K562 (cell line): ENCODE data around the gene PCSK2.

ENCODE experiments used
- EZH2 ChIP-seq: IDR thresholded peaks from 2 replicates; pipeline ENCODE4 v1.6.1; 2012; ENCODE audit warnings: low read depth, mild to moderate bottlenecking, inconsistent platforms, low read length, borderline replicate concordance
- GTF2A2 ChIP-seq: IDR thresholded peaks from 2 replicates; pipeline ENCODE4 v1.6.1; 2016; ENCODE audit warnings: mild to moderate bottlenecking, missing genetic modification characterization, missing compliant biosample characterization
- POLR2A ChIP-seq: fragments of 450-650 bp; conservative IDR thresholded peaks from 2 replicates; pipeline ENCODE4 v1.6.1; 2016
- TF ChIP-seq, protein P1 (sequence below), 2 experiments: fragments of 200-800 bp in 1 of 2; sonication (Bioruptor generic) in 1 of 2; sonication (generic) in 1 of 2; formaldehyde crosslinking in 1 of 2; IDR thresholded peaks in 1 of 2; conservative IDR thresholded peaks in 1 of 2; 2 replicates each; pipeline versions ENCODE4 v1.5.0 to v1.6.1; 2016 to 2020; ENCODE audit warnings: missing compliant biosample characterization in 1 of 2, missing genetic modification characterization in 1 of 2, missing genetic modification reagents in 1 of 2
- TF ChIP-seq, protein P2 (sequence below): sonication (generic); formaldehyde crosslinking; IDR thresholded peaks from 2 replicates; pipeline ENCODE4 v1.5.0; 2020; ENCODE audit warnings: missing genetic modification reagents
- TF ChIP-seq, protein P3 (sequence below): fragments of 250-450 bp; sonication (Bioruptor Pico); IDR thresholded peaks from 2 replicates; pipeline ENCODE4 v1.5.0; 2022; ENCODE audit warnings: mild to moderate bottlenecking

DNA sequence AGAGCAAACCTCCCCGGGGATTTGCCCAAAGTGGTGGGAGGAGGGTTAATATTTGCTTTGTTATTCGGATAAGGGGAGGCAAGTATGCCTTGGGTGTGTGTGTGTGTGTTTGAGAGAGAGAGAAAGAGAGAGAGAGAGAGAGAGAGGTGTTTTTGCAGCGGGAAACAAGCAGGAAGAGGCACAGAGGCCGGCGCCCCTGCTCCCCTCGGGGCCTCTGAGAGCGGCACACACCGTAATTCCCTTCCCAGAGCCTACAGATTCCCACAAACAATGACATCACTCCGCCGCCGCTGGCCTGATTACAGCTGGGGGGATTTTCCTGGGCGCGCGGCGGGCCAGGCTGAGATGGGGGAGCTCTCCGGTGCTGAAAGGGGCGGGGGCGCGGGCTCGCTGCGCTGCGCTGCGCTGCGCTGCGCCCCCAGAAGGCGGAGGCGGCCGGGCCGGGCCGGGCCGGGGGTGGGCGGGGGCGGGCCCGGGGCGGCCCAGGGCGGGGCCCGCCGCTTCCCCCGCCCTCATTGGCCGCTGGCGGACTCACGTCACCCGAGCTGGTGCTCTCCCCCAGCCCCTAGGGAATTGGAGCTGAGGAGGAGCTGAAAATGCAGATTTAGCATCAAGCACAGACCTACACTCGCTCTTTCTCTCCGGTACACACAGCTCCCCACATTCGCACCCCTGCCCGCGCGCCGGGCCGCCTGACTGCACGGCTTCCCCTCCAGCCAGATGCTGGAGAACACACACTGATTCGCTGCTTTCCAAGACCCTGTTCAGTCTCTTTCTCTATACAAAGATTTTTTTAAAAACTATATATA lies at the start of gene PCSK2:
- TF ChIP-seq, protein P1, sequence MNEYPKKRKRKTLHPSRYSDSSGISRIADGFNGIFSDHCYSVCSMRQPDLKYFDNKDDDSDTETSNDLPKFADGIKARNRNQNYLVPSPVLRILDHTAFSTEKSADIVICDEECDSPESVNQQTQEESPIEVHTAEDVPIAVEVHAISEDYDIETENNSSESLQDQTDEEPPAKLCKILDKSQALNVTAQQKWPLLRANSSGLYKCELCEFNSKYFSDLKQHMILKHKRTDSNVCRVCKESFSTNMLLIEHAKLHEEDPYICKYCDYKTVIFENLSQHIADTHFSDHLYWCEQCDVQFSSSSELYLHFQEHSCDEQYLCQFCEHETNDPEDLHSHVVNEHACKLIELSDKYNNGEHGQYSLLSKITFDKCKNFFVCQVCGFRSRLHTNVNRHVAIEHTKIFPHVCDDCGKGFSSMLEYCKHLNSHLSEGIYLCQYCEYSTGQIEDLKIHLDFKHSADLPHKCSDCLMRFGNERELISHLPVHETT (CRISPR knock-in tag; conservative IDR thresholded peaks at IDR 0.05 in 1 of 2, IDR thresholded peaks at IDR 0.05 in 1 of 2) = no peak
- TF ChIP-seq, protein P2, sequence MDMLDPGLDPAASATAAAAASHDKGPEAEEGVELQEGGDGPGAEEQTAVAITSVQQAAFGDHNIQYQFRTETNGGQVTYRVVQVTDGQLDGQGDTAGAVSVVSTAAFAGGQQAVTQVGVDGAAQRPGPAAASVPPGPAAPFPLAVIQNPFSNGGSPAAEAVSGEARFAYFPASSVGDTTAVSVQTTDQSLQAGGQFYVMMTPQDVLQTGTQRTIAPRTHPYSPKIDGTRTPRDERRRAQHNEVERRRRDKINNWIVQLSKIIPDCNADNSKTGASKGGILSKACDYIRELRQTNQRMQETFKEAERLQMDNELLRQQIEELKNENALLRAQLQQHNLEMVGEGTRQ (CRISPR knock-in tag) = no peak
- TF ChIP-seq EZH2 (no peak), GTF2A2 (no peak), POLR2A (no peak)
- TF ChIP-seq, protein P3, sequence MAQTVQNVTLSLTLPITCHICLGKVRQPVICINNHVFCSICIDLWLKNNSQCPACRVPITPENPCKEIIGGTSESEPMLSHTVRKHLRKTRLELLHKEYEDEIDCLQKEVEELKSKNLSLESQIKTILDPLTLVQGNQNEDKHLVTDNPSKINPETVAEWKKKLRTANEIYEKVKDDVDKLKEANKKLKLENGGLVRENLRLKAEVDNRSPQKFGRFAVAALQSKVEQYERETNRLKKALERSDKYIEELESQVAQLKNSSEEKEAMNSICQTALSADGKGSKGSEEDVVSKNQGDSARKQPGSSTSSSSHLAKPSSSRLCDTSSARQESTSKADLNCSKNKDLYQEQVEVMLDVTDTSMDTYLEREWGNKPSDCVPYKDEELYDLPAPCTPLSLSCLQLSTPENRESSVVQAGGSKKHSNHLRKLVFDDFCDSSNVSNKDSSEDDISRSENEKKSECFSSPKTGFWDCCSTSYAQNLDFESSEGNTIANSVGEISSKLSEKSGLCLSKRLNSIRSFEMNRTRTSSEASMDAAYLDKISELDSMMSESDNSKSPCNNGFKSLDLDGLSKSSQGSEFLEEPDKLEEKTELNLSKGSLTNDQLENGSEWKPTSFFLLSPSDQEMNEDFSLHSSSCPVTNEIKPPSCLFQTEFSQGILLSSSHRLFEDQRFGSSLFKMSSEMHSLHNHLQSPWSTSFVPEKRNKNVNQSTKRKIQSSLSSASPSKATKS (CRISPR knock-in tag) = no peak
